CD14-positive monocyte (primary cell): ENCODE results near the gene HOXA11. TPM values are rescaled to one million over a fixed set of nuclear protein-coding genes. Genes with fewer than 3 reads are reported as not detected.

Experiments used
- DNase-seq, 3 donors: peaks; one replicate each; pipeline ENCODE4 v3.0.0-alpha.2; 2011 to 2022
- H2AFZ ChIP-seq: 2 replicates; pipeline ENCODE4 v1.6.0; 2012; ENCODE audit warnings: mild to moderate bottlenecking, low read depth, low read length, inconsistent platforms; ENCODE audit not compliant: insufficient read depth, poor library complexity, severe bottlenecking
- H3K27ac ChIP-seq, 2 donors: 1 replicate in 1 of 2; 2 replicates in 1 of 2; pipeline ENCODE4 v1.5.1; 2012 to 2013; ENCODE audit warnings: low read length in 2 of 2, control low read depth in 1 of 2, inconsistent platforms in 1 of 2, low read depth in 1 of 2, mild to moderate bottlenecking in 1 of 2
- H3K27me3 ChIP-seq, 2 donors: one replicate each; pipeline versions ENCODE4 v1.6.0 to v1.6.1; 2011 to 2013; ENCODE audit warnings: low read length in 2 of 2; ENCODE audit not compliant: control insufficient read depth in 2 of 2, insufficient read depth in 2 of 2
- H3K36me3 ChIP-seq, 2 donors: replicated peaks in 1 of 2; 1 replicate in 1 of 2; 2 replicates in 1 of 2; pipeline versions ENCODE4 v1.5.1 to v1.6.1; 2012 to 2013; ENCODE audit warnings: low read length in 2 of 2, control low read depth in 1 of 2, inconsistent platforms in 1 of 2, mild to moderate bottlenecking in 1 of 2; ENCODE audit not compliant: insufficient read depth in 2 of 2, control insufficient read depth in 1 of 2
- H3K4me1 ChIP-seq, 2 donors: 1 replicate in 1 of 2; 2 replicates in 1 of 2; pipeline versions ENCODE4 v1.5.1 to v1.6.1; 2012 to 2013; ENCODE audit warnings: low read length in 2 of 2, control low read depth in 1 of 2, inconsistent platforms in 1 of 2, mild to moderate bottlenecking in 1 of 2, moderate library complexity in 1 of 2; ENCODE audit not compliant: insufficient read depth in 2 of 2, control insufficient read depth in 1 of 2
- H3K4me2 ChIP-seq: replicated peaks from 2 replicates; pipeline ENCODE3; 2012; ENCODE audit warnings: low read length, moderate library complexity, mild to moderate bottlenecking; ENCODE audit not compliant: poor library complexity, severe bottlenecking; ENCODE audit errors: extremely low read depth
- H3K4me3 ChIP-seq, 3 experiments: fragments of 200-600 bp in 1 of 3; sonication (generic) in 1 of 3; replicated peaks in 1 of 3; 1 replicate in 2 of 3; 2 replicates in 1 of 3; pipeline ENCODE4 v1.5.1; 2011 to 2013; ENCODE audit warnings: low read length in 3 of 3, mild to moderate bottlenecking in 3 of 3, control low read depth in 2 of 3, low read depth in 2 of 3, inconsistent platforms in 1 of 3, moderate library complexity in 1 of 3
- H3K79me2 ChIP-seq: 2 replicates; pipeline ENCODE4 v1.6.0; 2012; ENCODE audit warnings: mild to moderate bottlenecking, control low read depth, inconsistent platforms, low read length, moderate library complexity; ENCODE audit not compliant: insufficient read depth
- H3K9ac ChIP-seq: 2 replicates; pipeline ENCODE4 v1.6.0; 2017; ENCODE audit warnings: low read length, mild to moderate bottlenecking; ENCODE audit not compliant: insufficient read depth, poor library complexity, severe bottlenecking
- H3K9me3 ChIP-seq, 2 donors: replicated peaks in 1 of 2; 1 replicate in 1 of 2; 2 replicates in 1 of 2; pipeline versions ENCODE4 v1.5.1 to v1.6.1; 2012 to 2013; ENCODE audit warnings: low read length in 2 of 2, control low read depth in 1 of 2; ENCODE audit not compliant: control insufficient read depth in 1 of 2, insufficient read depth in 1 of 2
- H4K20me1 ChIP-seq: 2 replicates; pipeline ENCODE4 v1.6.0; 2012; ENCODE audit warnings: mild to moderate bottlenecking, low read length, control low read depth, moderate library complexity; ENCODE audit not compliant: insufficient read depth
- H3K27ac Mint-ChIP-seq, 7 donors: one replicate each; pipeline ENCODE4 v1.8.0; 2020; ENCODE audit warnings: mild to moderate bottlenecking in 7 of 7, mixed read lengths in 7 of 7, moderate library complexity in 6 of 7, inconsistent platforms in 2 of 7
- H3K27me3 Mint-ChIP-seq, 3 donors: one replicate each; pipeline ENCODE4 v1.8.0; 2021 to 2022; ENCODE audit warnings: low read depth in 3 of 3, mild to moderate bottlenecking in 3 of 3, mixed read lengths in 3 of 3, moderate library complexity in 3 of 3, inconsistent platforms in 1 of 3
- H3K36me3 Mint-ChIP-seq, 2 donors: one replicate each; pipeline ENCODE4 v1.8.0; 2020; ENCODE audit warnings: mixed read lengths in 2 of 2, inconsistent platforms in 1 of 2, mild to moderate bottlenecking in 1 of 2
- H3K4me1 Mint-ChIP-seq: one replicate; pipeline ENCODE4 v1.8.0; 2020; ENCODE audit warnings: mild to moderate bottlenecking, mixed read lengths
- H3K4me3 Mint-ChIP-seq, 2 donors: one replicate each; pipeline ENCODE4 v1.8.0; 2020; ENCODE audit warnings: mild to moderate bottlenecking in 2 of 2, mixed read lengths in 2 of 2, moderate library complexity in 1 of 2
- H3K9me3 Mint-ChIP-seq, 7 donors: one replicate each; pipeline ENCODE4 v1.8.0; 2020 to 2022; ENCODE audit warnings: mixed read lengths in 7 of 7, mild to moderate bottlenecking in 6 of 7, moderate library complexity in 6 of 7, inconsistent platforms in 2 of 7
- CTCF ChIP-seq: fragments of 200-600 bp; IDR thresholded peaks from one replicate; pipeline ENCODE4 v1.8.0; 2022; ENCODE audit warnings: antibody characterized with exemption, mild to moderate bottlenecking
- WGBS: methylation state at CpG from one replicate; pipeline ENCODE4 v1.1.5; 2013; ENCODE audit warnings: missing lambda C conversion rate; ENCODE audit not compliant: insufficient coverage; 5-methylcytosine and 5-hydroxymethylcytosine counted together
- intact Hi-C, 2 donors: fragments of 100-400 bp; cut with micrococcal nuclease; formaldehyde crosslinking; loops; one replicate each; pipeline versions ENCODE4 v1.15.0 to v1.15.1; 2023
- polyA plus RNA-seq, 3 donors: library from polyadenylated mRNA; depleted of rRNA in 1 of 3; unstranded in 2 of 3; stranded (reverse) in 1 of 3; fragments of 300-500 nt in 2 of 3; fragments of >200 nt in 1 of 3; fragmentation: Illumina TruSeq in 2 of 3; gene quantifications; 1 replicate in 2 of 3; 2 replicates in 1 of 3; pipeline ENCODE4 v1.2.3, GENCODE V29; 2012 to 2021

Gene HOXA11
- polyA plus RNA-seq, 3 donors, result not detected

GRCh38 chr7:27148756-27149641 is 36.0 kb downstream of the HOXA11 start:
- Histone ChIP-seq H3K4me1 (peaks cover 43 to 49% of the 10 kb centered on the region in 2 donors), H3K27me3 (peaks cover 74 to 100% of the 10 kb centered on the region in 2 donors), H3K79me2 (no peaks in the 10 kb centered on the region), H4K20me1 (no peaks in the 10 kb centered on the region), H3K36me3 (no peaks in the 10 kb centered on the region), H3K4me3 (no peak overlapping the region), H3K9me3 (peaks cover 23 to 59% of the 10 kb centered on the region in 2 donors), H3K4me2 (no peak overlapping the region), H2AFZ (no peak overlapping the region), H3K27ac (no peak overlapping the region), H3K9ac (no peak overlapping the region)
- intact Hi-C loops, result no loop called here
- DNase-seq, result no peak
- 19% methylated on average over 25 of the region's 30 CpGs for WGBS
- peak overlapping the region in 1 of 2 donors; percentile 92 for H3K4me3 Mint-ChIP-seq
- H3K4me1 Mint-ChIP-seq, result peaks cover 47% of the 10 kb centered on the region
- peaks cover 12 to 25% of the 10 kb centered on the region in 2 donors for H3K36me3 Mint-ChIP-seq
- H3K9me3 Mint-ChIP-seq, result peaks cover 11 to 56% (median 34%) of the 10 kb centered on the region in 7 donors
- peaks cover 91 to 100% (median 99%) of the 10 kb centered on the region in 3 donors for H3K27me3 Mint-ChIP-seq
- TF ChIP-seq CTCF, result no peak
- no peak overlapping the region for H3K27ac Mint-ChIP-seq

GRCh38 chr7:27148031-27148755 is 36.8 kb downstream of the HOXA11 start:
- DNase-seq, result no peak
- H2AFZ ChIP-seq, result peak overlapping the region; percentile 25
- peaks cover 12 to 25% of the 10 kb centered on the region in 2 donors for H3K36me3 Mint-ChIP-seq
- peak overlapping the region in 2 of 3 experiments; percentile 17 to 52 for H3K4me3 ChIP-seq
- peaks cover 26 to 51% of the 10 kb centered on the region in 2 donors for H3K9me3 ChIP-seq
- H3K36me3 ChIP-seq, result no peaks in the 10 kb centered on the region
- H3K4me1 ChIP-seq, result peaks cover 43 to 49% of the 10 kb centered on the region in 2 donors
- peaks cover 86 to 96% (median 94%) of the 10 kb centered on the region in 3 donors for H3K27me3 Mint-ChIP-seq
- WGBS, result 10% methylated on average over 25 of the region's 28 CpGs
- peaks cover 66 to 93% of the 10 kb centered on the region in 2 donors for H3K27me3 ChIP-seq
- no peak overlapping the region for H3K9ac ChIP-seq
- peak overlapping the region; percentile 67 to 92 for H3K4me3 Mint-ChIP-seq
- no peak for TF ChIP-seq CTCF
- H3K4me2 ChIP-seq, result peak overlapping the region; percentile 50
- H3K27ac ChIP-seq, result no peak overlapping the region
- peaks cover 47% of the 10 kb centered on the region for H3K4me1 Mint-ChIP-seq
- no peak overlapping the region for H3K27ac Mint-ChIP-seq
- intact Hi-C loops, result no loop called here
- H3K9me3 Mint-ChIP-seq, result peaks cover 11 to 58% (median 39%) of the 10 kb centered on the region in 7 donors
- H4K20me1 ChIP-seq, result no peaks in the 10 kb centered on the region
- no peaks in the 10 kb centered on the region for H3K79me2 ChIP-seq
